Neural progenitor cell (in vitro differentiated cells): Measurements from ENCODE around the gene ALG1.

Experiments
- EZH2 ChIP-seq: fragments of 200-600 bp; sonication (generic); IDR thresholded peaks from 2 replicates; pipeline ENCODE4 v1.6.1; 2017; ENCODE audit warnings: antibody characterized with exemption, mild to moderate bottlenecking, moderate library complexity
- EZH2phosphoT487 ChIP-seq: fragments of 200-600 bp; sonication (generic); IDR thresholded peaks from 2 replicates; pipeline ENCODE4 v1.6.1; 2017; ENCODE audit warnings: antibody characterized with exemption
- TF ChIP-seq, protein P1 (sequence below): fragments of 200-600 bp; sonication (generic); IDR thresholded peaks from 2 replicates; pipeline ENCODE4 v1.5.1; 2017; ENCODE audit warnings: antibody characterized with exemption, mild to moderate bottlenecking

GRCh38 chr16:5064915-5065314 lies 6.7 kb upstream of the ALG1 start:
- TF ChIP-seq EZH2phosphoT487 (no peak), EZH2 (no peak)
- TF ChIP-seq, protein P1, sequence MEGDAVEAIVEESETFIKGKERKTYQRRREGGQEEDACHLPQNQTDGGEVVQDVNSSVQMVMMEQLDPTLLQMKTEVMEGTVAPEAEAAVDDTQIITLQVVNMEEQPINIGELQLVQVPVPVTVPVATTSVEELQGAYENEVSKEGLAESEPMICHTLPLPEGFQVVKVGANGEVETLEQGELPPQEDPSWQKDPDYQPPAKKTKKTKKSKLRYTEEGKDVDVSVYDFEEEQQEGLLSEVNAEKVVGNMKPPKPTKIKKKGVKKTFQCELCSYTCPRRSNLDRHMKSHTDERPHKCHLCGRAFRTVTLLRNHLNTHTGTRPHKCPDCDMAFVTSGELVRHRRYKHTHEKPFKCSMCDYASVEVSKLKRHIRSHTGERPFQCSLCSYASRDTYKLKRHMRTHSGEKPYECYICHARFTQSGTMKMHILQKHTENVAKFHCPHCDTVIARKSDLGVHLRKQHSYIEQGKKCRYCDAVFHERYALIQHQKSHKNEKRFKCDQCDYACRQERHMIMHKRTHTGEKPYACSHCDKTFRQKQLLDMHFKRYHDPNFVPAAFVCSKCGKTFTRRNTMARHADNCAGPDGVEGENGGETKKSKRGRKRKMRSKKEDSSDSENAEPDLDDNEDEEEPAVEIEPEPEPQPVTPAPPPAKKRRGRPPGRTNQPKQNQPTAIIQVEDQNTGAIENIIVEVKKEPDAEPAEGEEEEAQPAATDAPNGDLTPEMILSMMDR: no peak
